HG03521 (cell line): ENCODE measurements around the gene MIB2.

Experiments used
- ATAC-seq: cut with Tn5 transposase; IDR thresholded peaks from one replicate; pipeline ENCODE4 v1.9.1; 2021; ENCODE audit warnings: mild to moderate bottlenecking, moderate library complexity; ENCODE audit not compliant: unreplicated experiment

The MIB2 gene

GRCh38 chr1:1598051-1598719 lies 17.1 kb upstream of the MIB2 start:
- ATAC-seq = no peak

- ATAC-seq = no peak
These were observed 16.6 kb upstream of the MIB2 start for GRCh38 chr1:1598720-1599029.

GRCh38 chr1:1599030-1599934 lies 16.0 kb upstream of the MIB2 start:
- ATAC-seq = no peak

GRCh38 chr1:1599935-1600860 lies 15.1 kb upstream of the MIB2 start, which contains the start of gene FNDC10:
Gene FNDC10, minus strand, starts transcription at chr1:1600135. Its CDS starts 120 bp downstream, at chr1:1600015.
- no peak for ATAC-seq

- no peak for ATAC-seq
These were observed 14.3 kb upstream of the MIB2 start for GRCh38 chr1:1600861-1601563.

- no peak for ATAC-seq
These were observed 13.6 kb upstream of the MIB2 start for GRCh38 chr1:1601564-1602303.

GRCh38 chr1:1602304-1602967 lies 12.9 kb upstream of the MIB2 start:
- no peak for ATAC-seq

- no peak for ATAC-seq
These were observed 12.3 kb upstream of the MIB2 start for GRCh38 chr1:1602968-1603506.

- ATAC-seq = no peak
These were observed 11.5 kb upstream of the MIB2 start for GRCh38 chr1:1603671-1604373.

- ATAC-seq = no peak
These were observed 10.8 kb upstream of the MIB2 start for GRCh38 chr1:1604374-1605033.

GRCh38 chr1:1605034-1605591 lies 10.2 kb upstream of the MIB2 start:
- ATAC-seq = no peak

- no peak for ATAC-seq
These were observed 9.6 kb upstream of the MIB2 start for GRCh38 chr1:1605724-1606123.

GRCh38 chr1:1606232-1606631 lies 9.1 kb upstream of the MIB2 start:
- ATAC-seq = no peak

- no peak for ATAC-seq
These were observed 5.3 kb upstream of the MIB2 start for GRCh38 chr1:1609822-1610485.

GRCh38 chr1:1610796-1611195 lies 4.5 kb upstream of the MIB2 start:
- no peak for ATAC-seq

- ATAC-seq = no peak
These were observed 3.2 kb upstream of the MIB2 start for GRCh38 chr1:1612104-1612400.

GRCh38 chr1:1613509-1614082 lies 1.7 kb upstream of the MIB2 start:
- ATAC-seq = no peak
